B cell (primary cell): ENCODE data around the gene ULBP1. TPM values are rescaled to one million over a fixed set of nuclear protein-coding genes. Genes with fewer than 3 reads are reported as not detected.
"Not testable (repeated sequence)": the region's sequence is repeated elsewhere in the genome, so short reads cannot be mapped to it uniquely, and the experiment has no call there.

ENCODE experiments used
- ATAC-seq: fragments of 200-7000 bp; cut with Tn5 transposase; one replicate; pipeline ENCODE4 v1.10.0; 2021; ENCODE audit warnings: low read depth, mild to moderate bottlenecking, moderate number of reproducible peaks, moderate library complexity
- CTCF ChIA-PET: fragments of 350-600 bp; sonication (Branson Sonifier 250); formaldehyde crosslinking; loops from one replicate; lab custom pipeline; 2021; ENCODE audit warnings: antibody characterized with exemption, inconsistent platforms; lab: Charles Lee
- POLR2A ChIA-PET: fragments of 350-600 bp; sonication (Branson Sonifier 250); formaldehyde crosslinking; loops from one replicate; lab custom pipeline; 2021; ENCODE audit warnings: antibody characterized with exemption; lab: Charles Lee
- DNase-seq: peaks from one replicate; pipeline ENCODE4 v3.0.0; 2013
- H2AFZ ChIP-seq: 2 replicates; pipeline ENCODE4 v1.6.1; 2012; ENCODE audit warnings: mild to moderate bottlenecking, low read depth, low read length; ENCODE audit not compliant: insufficient read depth, poor library complexity, severe bottlenecking
- H3K27ac ChIP-seq, 2 donors: 1 replicate in 1 of 2; 2 replicates in 1 of 2; pipeline ENCODE4 v1.5.1; 2012 to 2013; ENCODE audit warnings: low read length in 2 of 2, mild to moderate bottlenecking in 2 of 2, moderate library complexity in 1 of 2
- H3K27me3 ChIP-seq, 4 experiments: fragments of 200-600 bp in 1 of 4; sonication (generic) in 1 of 4; replicated peaks in 1 of 4; 1 replicate in 2 of 4; 2 replicates in 2 of 4; pipeline versions ENCODE4 v1.6.1 to v1.7.0; 2013 to 2016; ENCODE audit warnings: low read length in 3 of 4, mild to moderate bottlenecking in 2 of 4, mixed read lengths in 1 of 4, moderate library complexity in 1 of 4; ENCODE audit not compliant: insufficient read depth in 4 of 4, control insufficient read depth in 3 of 4; ENCODE audit errors: control extremely low read depth in 1 of 4
- H3K36me3 ChIP-seq, 2 experiments: replicated peaks in 1 of 2; 1 replicate in 1 of 2; 2 replicates in 1 of 2; pipeline versions ENCODE4 v1.6.1 to v1.7.1; 2013; ENCODE audit warnings: low read length in 1 of 2; ENCODE audit not compliant: insufficient read depth in 2 of 2, control insufficient read depth in 1 of 2; ENCODE audit errors: control extremely low read depth in 1 of 2, extremely low read depth in 1 of 2
- H3K4me1 ChIP-seq, 2 donors: fragments of 200-600 bp in 1 of 2; sonication (generic) in 1 of 2; 1 replicate in 1 of 2; 2 replicates in 1 of 2; pipeline versions ENCODE4 v1.5.1 to v1.6.1; 2013 to 2017; ENCODE audit warnings: low read length in 2 of 2; ENCODE audit not compliant: control insufficient read depth in 2 of 2, insufficient read depth in 2 of 2
- H3K4me2 ChIP-seq: replicated peaks from 2 replicates; pipeline ENCODE3; 2012; ENCODE audit warnings: mild to moderate bottlenecking, low read depth, low read length; ENCODE audit not compliant: poor library complexity, severe bottlenecking
- H3K4me3 ChIP-seq, 5 experiments: fragments of 200-600 bp in 1 of 5; sonication (generic) in 1 of 5; 1 replicate in 3 of 5; 2 replicates in 2 of 5; pipeline versions ENCODE4 v1.5.1 to v1.7.0; 2011 to 2016; ENCODE audit warnings: low read length in 4 of 5, mild to moderate bottlenecking in 4 of 5, low read depth in 2 of 5, control low read depth in 1 of 5, moderate library complexity in 1 of 5; ENCODE audit not compliant: insufficient read depth in 1 of 5; ENCODE audit errors: control extremely low read depth in 1 of 5, extremely low read depth in 1 of 5
- H3K79me2 ChIP-seq: fragments of 200-600 bp; sonication (generic); one replicate; pipeline ENCODE4 v1.6.0; 2016; ENCODE audit warnings: low read length; ENCODE audit not compliant: control insufficient read depth, insufficient read depth
- H3K9ac ChIP-seq: fragments of 200-600 bp; sonication (generic); 2 replicates; pipeline ENCODE4 v1.6.1; 2017; ENCODE audit warnings: mild to moderate bottlenecking, low read length, moderate library complexity
- H3K9me3 ChIP-seq, 3 donors: one replicate each; pipeline versions ENCODE4 v1.6.1 to v1.7.1; 2013; ENCODE audit warnings: low read length in 2 of 3; ENCODE audit not compliant: control insufficient read depth in 2 of 3, insufficient read depth in 1 of 3; ENCODE audit errors: control extremely low read depth in 1 of 3
- H4K20me1 ChIP-seq: 2 replicates; pipeline ENCODE4 v1.6.0; 2012; ENCODE audit warnings: mild to moderate bottlenecking, low read length; ENCODE audit not compliant: insufficient read depth, control insufficient read depth, poor library complexity, severe bottlenecking
- H3K27ac Mint-ChIP-seq: one replicate; pipeline ENCODE4 v1.8.0; 2021; ENCODE audit warnings: mixed read lengths
- H3K27me3 Mint-ChIP-seq: one replicate; pipeline ENCODE4 v1.8.0; 2021; ENCODE audit warnings: mixed read lengths
- H3K4me1 Mint-ChIP-seq: one replicate; pipeline ENCODE4 v1.8.0; 2021; ENCODE audit warnings: mixed read lengths
- H3K4me3 Mint-ChIP-seq: one replicate; pipeline ENCODE4 v1.8.0; 2021; ENCODE audit warnings: mixed read lengths
- H3K9me3 Mint-ChIP-seq: one replicate; pipeline ENCODE4 v1.8.0; 2022; ENCODE audit warnings: mixed read lengths; ENCODE audit not compliant: insufficient read depth
- WGBS: methylation state at CpG from one replicate; pipeline ENCODE4 v1.1.5; 2013; ENCODE audit warnings: missing lambda C conversion rate; ENCODE audit not compliant: insufficient coverage; 5-methylcytosine and 5-hydroxymethylcytosine counted together
- intact Hi-C: fragments of 100-400 bp; cut with micrococcal nuclease; formaldehyde crosslinking; loops from one replicate; pipeline ENCODE4 v1.10.0; 2022
- polyA plus RNA-seq: library from polyadenylated mRNA; depleted of rRNA; stranded (reverse); fragments of >200 nt; gene quantifications from 2 replicates; pipeline ENCODE4 v1.2.3, GENCODE V29; 2012
- total RNA-seq, 2 donors: library from RNA; stranded (reverse); fragments of 120-200 nt in 1 of 2; gene quantifications; 1 replicate in 1 of 2; 2 replicates in 1 of 2; pipeline versions ENCODE4 v1.2.3 to v1.2.4, GENCODE V29; 2013 to 2022

The ULBP1 gene
- total and polyA plus RNA-seq, 2 donors (not counting 1 experiment from before 2014, with no cell fraction given), result 0.04 to 0.12 TPM

DNA sequence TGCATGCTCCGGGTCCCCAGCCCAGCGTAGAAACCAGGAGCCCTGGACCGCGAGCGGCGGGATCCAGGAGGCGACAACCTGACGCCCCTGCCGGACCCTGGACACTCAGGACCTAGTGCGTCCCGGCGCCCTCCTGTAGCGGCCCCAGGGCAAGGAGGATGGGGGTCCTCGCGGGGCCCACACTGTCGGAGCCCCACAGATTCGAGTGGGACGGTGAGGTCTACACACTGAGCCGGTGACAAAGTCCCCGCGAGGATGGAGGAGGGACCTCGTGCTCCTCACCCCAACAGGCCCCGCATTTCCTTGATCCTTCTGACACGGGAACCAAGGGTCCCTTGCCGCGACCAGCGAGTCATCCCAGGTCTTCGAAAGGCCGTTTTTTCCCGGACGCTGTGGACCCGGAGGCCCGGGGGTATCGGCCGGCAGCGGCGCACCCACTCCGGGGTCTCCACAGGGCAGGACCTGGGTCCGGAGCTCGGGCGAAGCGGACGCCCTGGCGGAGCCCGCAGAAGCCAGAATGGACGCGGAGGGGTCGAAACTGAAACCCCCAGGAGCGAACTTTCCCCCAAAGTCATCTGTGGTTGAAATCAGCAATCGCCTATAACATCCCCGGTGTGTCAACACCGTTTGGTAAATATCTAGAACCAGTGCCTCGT lies 9.3 kb upstream of the ULBP1 start:
- H3K4me3 Mint-ChIP-seq, ATAC-seq: not testable (repeated sequence)

DNA sequence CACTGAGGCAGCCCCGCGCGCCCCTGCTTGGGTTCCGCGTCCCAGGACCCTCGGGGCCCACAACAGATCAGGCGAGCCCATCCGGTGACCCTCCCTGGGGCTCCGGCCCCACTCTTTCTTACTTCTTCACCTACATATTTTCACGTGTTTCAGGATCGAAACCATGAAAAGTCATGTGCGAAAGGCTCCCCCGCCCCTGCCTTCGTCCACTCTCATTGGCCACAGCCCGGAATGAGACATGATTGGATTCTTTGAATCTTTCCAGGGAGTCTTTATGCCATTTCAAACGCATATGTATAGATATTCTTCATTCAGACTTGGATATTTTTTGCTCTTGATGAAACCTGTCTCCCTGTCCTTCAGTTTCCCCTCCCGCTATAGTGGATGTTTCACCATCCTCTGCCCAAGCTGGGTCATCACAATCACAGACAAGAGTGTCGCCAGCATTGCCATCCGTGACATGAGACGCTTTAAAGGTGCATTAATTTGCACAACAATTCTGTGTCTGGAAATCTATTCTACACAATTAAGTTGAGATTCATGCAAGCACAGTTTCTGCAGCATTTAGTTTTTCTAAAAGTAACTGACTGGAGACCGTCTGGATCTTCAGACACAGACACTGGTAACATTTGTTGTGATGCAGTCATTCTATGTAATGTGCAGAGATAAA lies 8.6 kb upstream of the ULBP1 start:
- H4K20me1 ChIP-seq, intact Hi-C loops, H3K9me3 Mint-ChIP-seq, H3K4me1 ChIP-seq, H3K9ac ChIP-seq, H3K4me1 Mint-ChIP-seq, H2AFZ ChIP-seq, H3K9me3 ChIP-seq, H3K79me2 ChIP-seq, H3K4me3 ChIP-seq, CTCF ChIA-PET, H3K27ac ChIP-seq, POLR2A ChIA-PET, H3K4me2 ChIP-seq, H3K27ac Mint-ChIP-seq, DNase-seq, ATAC-seq, H3K36me3 ChIP-seq: not testable (repeated sequence)
- Mint-ChIP-seq H3K27me3 (peaks cover 72% of the 10 kb centered on the region), H3K4me3 (peak overlapping the region; percentile 66)
- peaks cover 0 to 72% (median 46%) of the 10 kb centered on the region in 4 experiments for H3K27me3 ChIP-seq
- 30% methylated on average over 1 of the region's 21 CpGs for WGBS

More for the DNA sequence above, 9.3 kb upstream of the ULBP1 start:
- H3K4me1 ChIP-seq, H3K4me1 Mint-ChIP-seq, H3K79me2 ChIP-seq, H3K27ac ChIP-seq, H3K4me3 ChIP-seq, H3K9me3 ChIP-seq, H3K36me3 ChIP-seq, H3K9ac ChIP-seq, H2AFZ ChIP-seq, H3K4me2 ChIP-seq, H3K27ac Mint-ChIP-seq, H3K9me3 Mint-ChIP-seq, POLR2A ChIA-PET, CTCF ChIA-PET, DNase-seq, intact Hi-C loops, H4K20me1 ChIP-seq: not testable (repeated sequence)
- H3K27me3 Mint-ChIP-seq, result peaks cover 72% of the 10 kb centered on the region
- peaks cover 0 to 69% (median 48%) of the 10 kb centered on the region in 4 experiments for H3K27me3 ChIP-seq
- WGBS, result 5% methylated on average over 7 of the region's 53 CpGs

DNA sequence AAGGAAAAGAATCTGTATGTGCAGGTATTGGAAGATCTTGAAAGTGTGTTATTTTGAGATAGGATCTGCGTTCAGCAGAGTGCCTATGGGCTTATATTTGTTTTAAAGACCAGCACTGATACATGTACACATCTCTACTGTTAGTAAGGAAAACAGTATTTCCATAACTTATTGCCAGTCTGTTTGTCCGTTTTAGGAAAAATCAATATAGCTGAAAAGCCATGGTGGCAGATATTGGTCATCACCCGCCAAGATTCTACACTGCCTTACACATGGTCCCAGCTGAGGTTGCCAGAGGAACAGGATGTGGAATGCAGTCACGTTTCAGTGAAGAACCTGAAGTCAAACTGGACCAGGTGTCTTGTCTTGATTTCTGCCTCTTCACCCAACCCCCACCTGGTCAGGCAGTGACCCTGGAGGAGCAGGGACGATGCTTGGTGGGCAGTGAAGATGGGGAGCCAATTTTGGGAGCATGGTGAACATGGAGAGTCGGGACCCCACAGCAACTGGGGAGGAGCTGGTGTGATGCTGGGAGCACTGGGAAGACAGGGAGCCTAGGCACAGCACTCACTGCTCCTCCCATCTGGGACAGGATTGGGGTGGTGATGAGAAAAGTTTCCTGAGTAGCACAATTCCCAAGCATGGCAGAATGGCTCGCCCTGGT lies 8.0 kb upstream of the ULBP1 start:
- intact Hi-C loops, H3K9ac ChIP-seq, CTCF ChIA-PET, H3K4me2 ChIP-seq, H4K20me1 ChIP-seq, H3K9me3 Mint-ChIP-seq, H3K27ac Mint-ChIP-seq, H3K4me1 ChIP-seq, H3K9me3 ChIP-seq, H3K27ac ChIP-seq, H3K36me3 ChIP-seq, DNase-seq, H3K79me2 ChIP-seq, H2AFZ ChIP-seq, POLR2A ChIA-PET, H3K4me1 Mint-ChIP-seq, H3K4me3 ChIP-seq, ATAC-seq, H3K4me3 Mint-ChIP-seq: not testable (repeated sequence)
- peaks cover 72% of the 10 kb centered on the region for H3K27me3 Mint-ChIP-seq
- 0% methylated on average over 1 of the region's 7 CpGs for WGBS
- H3K27me3 ChIP-seq, result peaks cover 0 to 72% (median 46%) of the 10 kb centered on the region in 4 experiments
